NCI-H446 treated with DMSO at 0.1 percent for 48 hours (cell line): ENCODE data around the gene MKX.

Experiments
- DNase-seq: peaks from one replicate; lab custom pipeline; 2025; lab: John Stamatoyannopoulos, UW

Gene MKX

DNA sequence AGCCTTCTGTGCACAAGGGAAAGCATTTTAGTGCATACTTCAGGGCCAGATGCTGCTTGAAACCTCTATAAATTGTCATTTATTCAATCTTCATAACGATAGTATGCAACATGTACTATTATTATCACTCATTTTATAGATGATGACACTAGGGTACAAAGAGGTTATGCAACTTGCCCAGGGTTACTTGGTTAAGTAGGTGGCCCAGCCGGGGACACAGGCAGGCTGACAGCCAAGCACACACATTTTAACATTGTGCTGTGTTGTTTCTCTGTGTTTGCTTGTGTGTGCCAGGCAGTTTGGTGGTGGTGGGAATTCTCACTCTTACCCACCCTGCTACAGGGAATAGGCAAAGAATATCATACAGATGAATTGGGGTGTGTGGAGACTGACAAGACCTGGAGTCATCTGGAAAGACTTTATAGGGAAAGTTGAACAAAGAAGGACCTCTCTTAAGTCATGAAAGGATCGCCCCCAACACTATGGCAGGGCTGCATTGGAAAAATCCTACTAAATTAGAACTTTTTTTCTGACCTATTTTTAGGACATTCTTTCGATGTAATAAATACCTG, 98.9 kb downstream of the MKX start:
- no peak for DNase-seq

DNA sequence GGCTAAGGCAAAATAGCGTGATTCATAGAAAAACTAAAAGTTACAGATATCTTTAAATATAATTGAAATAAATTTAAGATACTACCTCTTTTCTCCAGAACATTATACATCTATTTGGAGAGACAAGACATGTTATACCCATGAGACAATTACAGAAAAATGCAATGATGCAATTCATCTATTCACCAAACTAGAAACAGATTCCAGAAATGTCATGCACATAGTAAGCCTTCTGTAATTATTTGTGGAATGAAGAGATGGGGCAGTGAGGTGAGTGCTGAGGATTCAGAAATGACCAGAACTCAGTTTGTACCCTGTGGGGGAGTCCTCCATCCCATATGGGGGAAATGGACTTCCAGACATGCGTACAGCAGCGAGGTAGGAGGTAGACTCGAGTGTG, 99.4 kb downstream of the MKX start:
- no peak for DNase-seq

DNA sequence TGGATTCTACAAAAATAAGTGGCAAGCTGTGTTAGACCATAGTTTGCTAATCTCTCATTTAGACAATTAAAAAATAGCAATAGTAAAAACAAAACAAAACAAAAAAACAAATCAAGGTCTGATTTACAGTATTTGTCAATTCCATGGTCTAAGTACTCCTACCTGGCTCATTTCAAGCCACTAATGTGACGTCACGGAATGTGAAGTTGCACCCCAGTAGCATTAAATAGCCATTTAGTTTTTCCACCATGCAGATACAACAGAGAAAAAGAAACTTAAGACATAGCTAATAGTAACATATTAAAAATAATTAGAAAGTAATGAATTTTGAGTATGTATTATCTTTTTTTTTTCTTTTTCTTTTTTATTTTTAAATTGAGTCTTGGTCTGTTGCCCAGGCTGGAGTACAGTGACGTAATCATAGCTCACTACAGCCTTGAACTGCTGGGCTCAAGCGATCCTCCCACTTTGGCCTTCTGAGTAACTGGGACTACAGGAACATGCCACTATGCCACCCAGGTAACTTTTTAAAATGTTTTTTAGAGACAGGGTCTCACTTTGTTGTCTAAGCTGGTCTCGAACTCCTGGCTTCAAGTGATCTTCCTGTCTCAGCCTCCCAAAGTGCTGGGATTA, 101.2 kb downstream of the MKX start:
- DNase-seq, result no peak

DNA sequence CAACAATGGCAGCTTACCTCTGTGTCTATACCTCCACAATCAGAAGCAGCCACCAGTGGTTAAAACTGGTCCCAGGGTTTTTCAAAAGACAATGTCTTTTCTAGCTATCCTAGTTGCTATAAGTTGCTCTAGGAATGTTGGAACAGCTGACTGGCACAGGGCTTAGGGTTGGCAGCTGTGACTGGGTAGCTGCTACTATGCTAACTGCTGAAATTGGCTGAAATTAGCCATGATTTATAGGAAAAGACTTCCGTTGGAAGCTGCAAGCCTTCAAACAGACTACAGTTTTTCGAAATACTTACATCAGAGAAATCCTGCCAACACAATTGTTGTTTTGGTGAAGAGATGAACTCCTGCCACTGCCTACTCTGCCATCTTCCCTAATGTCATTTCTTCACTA, 102.3 kb downstream of the MKX start:
- no peak for DNase-seq

DNA sequence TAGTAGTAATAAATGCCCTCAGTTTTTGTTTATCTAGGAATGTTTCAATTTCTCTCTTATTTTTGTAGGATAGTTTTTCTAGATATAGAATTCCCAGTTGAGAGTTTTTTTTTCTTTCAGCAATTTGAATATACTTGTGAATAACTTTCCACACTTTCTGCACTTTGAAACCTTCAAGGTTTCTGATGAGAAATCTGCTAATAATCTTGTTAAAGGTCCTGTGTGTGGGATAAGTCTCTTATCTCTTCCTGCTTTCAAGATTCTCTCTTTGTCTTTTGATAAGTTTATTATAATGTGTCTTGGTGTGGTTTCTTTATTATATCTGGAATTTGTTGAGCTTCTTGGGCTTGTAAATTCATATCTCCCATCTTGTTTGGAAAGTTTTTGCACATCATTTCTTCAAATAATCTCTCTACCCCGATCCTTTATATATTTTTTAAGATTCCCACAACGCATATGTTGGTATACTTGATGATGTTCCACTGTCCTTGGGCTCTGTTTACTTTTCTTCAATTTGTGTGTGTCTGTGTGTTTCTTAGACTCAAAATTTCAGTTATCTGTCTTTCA, 103.5 kb downstream of the MKX start:
- no peak for DNase-seq

DNA sequence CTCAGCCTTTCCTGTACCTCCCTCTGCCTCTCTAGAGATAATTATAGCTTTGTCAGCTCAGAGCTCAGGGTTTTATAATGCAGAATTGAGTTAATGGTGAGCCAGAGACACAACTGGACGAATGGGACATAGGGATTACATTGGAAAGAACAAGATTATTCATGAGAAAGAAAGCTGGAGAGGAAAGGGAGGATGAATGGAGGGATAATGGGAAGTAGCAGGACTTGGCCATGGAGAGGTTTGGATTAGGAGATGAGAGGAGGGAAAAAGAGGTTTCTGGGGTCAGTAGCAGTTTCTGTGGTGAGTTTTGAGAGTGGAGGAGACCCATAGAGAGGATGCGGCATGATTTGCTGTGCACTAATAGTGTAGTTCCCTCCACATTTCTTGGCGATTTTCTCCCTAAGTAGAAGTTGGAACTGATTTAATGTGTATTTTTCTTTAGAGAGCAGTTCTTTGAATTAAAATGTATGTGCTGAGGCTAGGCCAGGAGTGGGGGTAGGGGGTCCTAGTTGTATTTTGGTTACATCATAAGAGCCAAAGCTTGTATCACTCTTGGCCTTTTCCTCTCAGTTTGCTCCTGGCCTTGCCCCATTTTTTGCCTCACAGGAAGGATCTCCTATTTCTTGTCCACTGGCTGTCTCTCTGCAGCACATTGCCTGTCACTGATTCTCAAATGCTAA, 107.4 kb downstream of the MKX start:
- DNase-seq, result no peak

DNA sequence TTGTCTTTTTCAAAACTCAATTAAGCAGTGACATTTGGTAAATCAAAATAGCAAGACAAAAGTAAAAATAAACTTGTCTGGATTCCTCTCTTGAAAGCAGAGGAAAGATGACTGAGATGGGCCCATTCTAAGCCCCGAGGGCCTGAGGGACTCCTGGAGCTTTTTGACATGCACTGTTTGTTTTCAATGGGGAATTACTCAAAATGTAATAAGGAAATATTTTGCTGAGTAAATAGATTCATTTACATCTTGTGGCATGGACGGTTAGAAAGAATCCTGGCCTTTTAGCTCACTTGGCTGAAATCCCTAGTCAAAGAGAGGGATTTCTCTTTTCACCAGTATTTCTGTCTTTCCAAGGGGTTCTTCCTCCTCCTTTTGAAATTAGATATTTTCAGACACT, 108.0 kb downstream of the MKX start:
- no peak for DNase-seq

DNA sequence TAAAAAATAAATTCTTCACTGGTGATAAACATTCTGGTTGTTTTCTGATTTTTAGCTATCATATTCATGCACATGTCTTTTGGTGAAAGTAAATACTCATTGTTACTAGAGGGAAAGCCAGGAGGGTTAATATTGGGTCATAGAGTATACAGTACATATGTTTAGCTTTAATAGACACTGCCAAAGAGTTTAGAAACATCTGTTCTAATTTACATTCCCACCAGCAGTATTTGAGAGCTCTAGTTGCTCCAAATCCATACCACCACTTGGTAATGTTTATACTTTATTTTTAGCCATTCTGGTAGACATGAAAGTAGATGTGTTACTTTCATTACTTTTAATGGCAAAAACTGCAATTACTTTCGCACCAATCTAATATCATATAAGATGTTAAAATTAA, 108.8 kb downstream of the MKX start:
- no peak for DNase-seq

DNA sequence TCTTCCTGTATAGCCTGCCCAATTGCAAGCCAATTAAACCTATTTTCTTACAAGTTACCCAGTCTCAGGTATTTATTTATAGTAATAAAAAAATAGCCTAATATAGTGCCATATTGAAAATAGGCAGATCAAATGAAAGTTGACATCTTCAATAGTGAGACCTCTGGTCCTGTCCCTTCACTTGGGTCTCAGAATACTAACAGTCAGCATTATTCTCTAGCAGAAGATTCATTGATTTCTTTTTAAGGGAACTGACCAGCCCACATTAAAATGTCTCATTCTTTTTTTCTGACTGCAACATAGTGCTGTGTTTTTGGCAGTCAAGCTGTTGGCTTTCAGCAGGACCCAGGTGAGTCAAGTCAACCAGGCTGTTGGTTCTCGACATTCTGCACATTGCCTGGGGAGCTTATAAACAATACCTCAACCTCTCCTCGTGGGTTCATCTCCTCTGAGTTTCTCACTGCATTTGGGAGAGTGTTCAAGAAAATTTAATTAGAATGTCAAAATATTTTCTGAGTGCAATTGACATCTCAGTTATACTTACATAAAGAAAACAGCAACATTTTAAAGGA, 109.8 kb downstream of the MKX start:
- no peak for DNase-seq

DNA sequence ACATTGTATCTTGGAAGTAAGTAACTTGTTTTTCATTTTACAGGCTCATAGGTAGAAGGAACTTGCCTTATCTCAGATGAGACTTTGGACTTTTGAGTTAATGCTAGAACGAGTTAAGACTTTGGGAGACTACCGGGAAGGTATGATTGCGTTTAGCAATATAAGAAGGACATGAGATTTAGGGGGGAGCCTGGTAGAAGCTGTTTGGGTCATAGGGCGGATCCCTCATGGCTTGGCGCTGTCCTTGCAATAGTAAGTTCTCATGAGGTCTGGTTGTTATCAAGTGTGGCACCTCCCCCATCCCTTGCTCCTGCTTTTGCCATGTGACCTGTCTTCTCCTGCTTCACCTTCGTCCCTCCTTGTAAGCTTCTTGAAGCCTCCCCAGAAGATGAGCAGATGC, 110.3 kb downstream of the MKX start:
- no peak for DNase-seq

DNA sequence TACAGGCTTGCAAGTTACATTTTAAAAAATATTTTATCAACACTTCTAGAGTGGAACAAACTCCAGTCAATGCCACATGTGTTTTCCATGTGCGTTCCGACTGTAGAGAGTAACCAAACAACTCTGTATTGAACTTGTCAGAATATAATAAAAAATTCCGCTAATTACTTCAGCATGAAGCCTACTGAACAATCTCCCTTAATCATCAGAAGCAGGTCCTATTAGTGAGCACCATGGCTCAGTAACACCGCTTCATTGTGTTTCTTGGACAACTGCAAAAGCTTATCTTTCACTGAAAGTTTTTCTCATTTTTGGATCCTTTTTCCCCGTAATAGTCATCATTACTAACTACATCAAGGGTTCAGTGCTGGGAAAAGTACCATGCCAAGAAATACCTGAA, 117.0 kb downstream of the MKX start:
- DNase-seq, result no peak

DNA sequence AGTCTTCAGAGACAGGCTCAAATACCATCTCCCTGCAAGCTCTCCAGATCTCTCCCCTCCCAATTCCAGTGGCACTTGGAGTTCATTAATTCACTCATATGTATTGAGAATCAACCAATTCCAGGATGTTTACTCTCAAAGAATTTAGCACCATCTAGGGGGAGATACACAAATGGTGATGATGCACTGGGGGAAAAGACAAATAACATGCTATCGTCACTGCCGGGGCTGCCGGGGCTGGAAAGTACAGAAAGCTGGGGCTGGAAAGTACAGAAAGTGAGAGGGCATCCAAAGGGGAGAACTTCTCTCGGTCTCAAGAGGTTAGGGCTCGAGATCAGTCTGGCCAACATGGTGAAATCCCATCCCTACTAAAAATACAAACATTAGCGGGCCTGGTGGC, 118.7 kb downstream of the MKX start:
- DNase-seq, result no peak

DNA sequence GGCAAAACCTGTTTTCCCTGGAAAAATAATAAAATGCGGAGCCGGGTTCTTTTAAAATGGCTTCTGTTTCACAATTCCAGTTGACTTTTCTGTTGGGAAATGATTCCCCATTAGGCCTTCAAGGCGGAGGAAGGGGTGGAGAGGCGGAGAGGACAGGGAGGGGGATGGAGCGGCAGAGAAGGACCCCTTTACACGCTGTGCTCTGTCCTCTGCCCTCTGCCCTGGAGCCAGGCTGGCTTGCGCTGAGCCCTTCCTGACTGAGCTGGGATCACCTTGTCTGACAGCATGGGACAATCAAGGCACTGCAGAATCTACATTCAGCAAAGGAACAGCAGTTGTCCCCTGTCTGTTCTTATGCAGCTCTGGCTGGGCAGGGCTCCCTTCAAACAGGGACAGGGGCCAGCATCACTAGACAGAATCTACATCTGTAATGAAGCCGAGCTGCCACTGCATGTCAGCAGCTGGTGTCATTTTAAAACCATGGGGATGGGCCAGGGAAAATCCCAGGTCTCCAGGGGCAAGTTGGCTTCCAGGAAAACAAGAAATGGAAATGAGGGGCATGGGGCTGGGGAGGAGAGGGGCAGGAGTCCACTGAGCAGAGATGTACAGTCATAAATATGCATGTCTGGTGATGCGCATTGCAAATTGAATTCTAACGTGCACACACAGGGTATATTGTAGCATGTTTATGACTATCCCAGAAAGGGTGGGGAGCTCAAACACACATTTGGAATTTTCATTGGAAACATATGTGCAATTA, 120.0 kb downstream of the MKX start:
- DNase-seq, result no peak

DNA sequence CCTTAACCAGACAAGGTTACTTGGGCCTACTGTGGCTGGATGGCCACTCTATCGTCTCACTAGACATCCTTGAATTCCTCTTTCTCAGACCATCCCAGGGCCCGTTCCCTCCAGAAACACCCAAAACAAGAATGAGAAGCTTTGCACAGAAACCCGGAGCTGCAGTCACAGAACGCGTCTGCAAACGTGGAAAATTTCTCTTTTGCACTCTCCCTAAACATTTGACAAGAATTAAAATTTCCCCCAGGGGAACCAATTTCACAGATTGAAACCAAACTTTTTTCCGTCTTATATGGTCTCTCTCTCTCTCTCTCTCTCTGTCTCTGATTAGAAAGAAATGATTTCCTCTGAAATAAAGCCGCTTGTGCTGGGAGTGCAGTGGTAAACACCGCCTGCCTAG, 120.7 kb downstream of the MKX start:
- no peak for DNase-seq
